Endothelial cell of umbilical vein (primary cell): ENCODE data around the gene ODAPH. TPM values are rescaled to one million over a fixed set of nuclear protein-coding genes. Genes with fewer than 3 reads are reported as not detected.

Source experiments
- BruUV-seq: library from RNA; stranded (reverse); fragments of 400-500 nt; replicated peaks from 2 replicates; lab custom pipeline; 2021; lab: Mats Ljungman, UMichigan
- CTCF ChIA-PET: fragments of 300-600, 350-600 bp; sonication (Branson Sonifier 250); formaldehyde crosslinking; loops from one replicate; lab custom pipeline; 2021; ENCODE audit warnings: antibody characterized with exemption, inconsistent platforms; lab: Charles Lee
- POLR2A ChIA-PET: fragments of 300-600, 350-600 bp; sonication (Branson Sonifier 250); formaldehyde crosslinking; loops from one replicate; lab custom pipeline; 2021; ENCODE audit warnings: antibody characterized with exemption, inconsistent platforms; lab: Charles Lee
- DNase-seq: peaks from one replicate; pipeline ENCODE4 v3.0.0-alpha.2; 2011; ENCODE audit warnings: low read depth, low spot score
- FAIRE-seq: peaks from 2 replicates; lab custom pipeline; 2011; peaks lifted over from hg19 to GRCh38; lab: Jason Lieb, UNC
- H2AFZ ChIP-seq: 2 replicates; pipeline ENCODE4 v1.6.0; 2012; ENCODE audit warnings: low read depth, low read length, control low read depth, inconsistent platforms
- H3K27ac ChIP-seq: 2 replicates; pipeline ENCODE4 v1.5.1; 2011; ENCODE audit warnings: low read depth, mild to moderate bottlenecking, control low read depth, low read length, moderate library complexity; ENCODE audit not compliant: insufficient read depth
- H3K27me3 ChIP-seq, 2 experiments: 2 replicates each; pipeline versions ENCODE4 v1.6.0 to v1.6.1; 2011; ENCODE audit warnings: low read length in 2 of 2, mixed read lengths in 1 of 2; ENCODE audit not compliant: control insufficient read depth in 2 of 2, insufficient read depth in 2 of 2
- H3K36me3 ChIP-seq, 2 experiments: 2 replicates in 1 of 2; 3 replicates in 1 of 2; pipeline ENCODE4 v1.5.1; 2011; ENCODE audit warnings: low read length in 2 of 2, mild to moderate bottlenecking in 1 of 2, moderate library complexity in 1 of 2; ENCODE audit not compliant: control insufficient read depth in 2 of 2, insufficient read depth in 2 of 2; ENCODE audit errors: extremely low read depth in 1 of 2
- H3K4me1 ChIP-seq: 3 replicates; pipeline ENCODE4 v1.5.1; 2011; ENCODE audit warnings: mild to moderate bottlenecking, low read length; ENCODE audit not compliant: control insufficient read depth, insufficient read depth; ENCODE audit errors: extremely low read depth
- H3K4me2 ChIP-seq: 2 replicates; pipeline ENCODE4 v1.6.1; 2011; ENCODE audit warnings: low read length, control low read depth, mixed read lengths; ENCODE audit not compliant: insufficient read depth
- H3K4me3 ChIP-seq, 3 experiments: fragments of 200-600 bp in 1 of 3; sonication (generic), shearing (Covaris generic) in 1 of 3; replicated peaks in 1 of 3; 2 replicates each; pipeline ENCODE4 v1.5.1; 2011 to 2016; ENCODE audit warnings: control low read depth in 3 of 3, low read length in 3 of 3, mild to moderate bottlenecking in 2 of 3, inconsistent platforms in 1 of 3, low read depth in 1 of 3, moderate library complexity in 1 of 3; ENCODE audit not compliant: insufficient read depth in 1 of 3
- H3K79me2 ChIP-seq: 2 replicates; pipeline ENCODE4 v1.6.0; 2012; ENCODE audit warnings: low read length, inconsistent platforms; ENCODE audit not compliant: control insufficient read depth, insufficient read depth
- H3K9ac ChIP-seq: replicated peaks from 2 replicates; pipeline ENCODE3; 2011; ENCODE audit warnings: low read length, control low read depth; ENCODE audit not compliant: insufficient read depth; ENCODE audit errors: extremely low read depth
- H3K9me1 ChIP-seq: replicated peaks from 3 replicates; pipeline ENCODE4 v1.6.0; 2011; ENCODE audit warnings: mild to moderate bottlenecking, low read length; ENCODE audit not compliant: control insufficient read depth, insufficient read depth; ENCODE audit errors: extremely low read depth
- H3K9me3 ChIP-seq: replicated peaks from 2 replicates; pipeline ENCODE4 v1.5.1; 2012; ENCODE audit warnings: low read length, inconsistent platforms; ENCODE audit not compliant: control insufficient read depth, insufficient read depth
- H4K20me1 ChIP-seq: replicated peaks from 2 replicates; pipeline ENCODE3; 2011; ENCODE audit warnings: mild to moderate bottlenecking, low read length; ENCODE audit not compliant: control insufficient read depth, insufficient read depth; ENCODE audit errors: extremely low read depth
- EZH2 ChIP-seq: IDR thresholded peaks from 2 replicates; pipeline ENCODE4 v1.6.1; 2012; ENCODE audit warnings: borderline replicate concordance, low read depth, mild to moderate bottlenecking, moderate library complexity, low read length, inconsistent platforms; ENCODE audit not compliant: severe bottlenecking
- JUN ChIP-seq: IDR thresholded peaks from 2 replicates; pipeline ENCODE4 v1.6.1; 2011; ENCODE audit warnings: borderline replicate concordance, low read depth; ENCODE audit not compliant: insufficient read length, insufficient read depth
- MYC ChIP-seq: IDR thresholded peaks from one replicate; pipeline ENCODE4 v1.6.1; 2011; ENCODE audit warnings: mild to moderate bottlenecking, low read depth, low read length
- POLR2A ChIP-seq: IDR thresholded peaks from 2 replicates; pipeline ENCODE4 v1.6.1; 2012; ENCODE audit warnings: low read depth, mild to moderate bottlenecking, control low read depth, low read length
- POLR2AphosphoS5 ChIP-seq: IDR thresholded peaks from 2 replicates; pipeline ENCODE4 v1.6.1; 2012; ENCODE audit warnings: low read depth, mild to moderate bottlenecking, control low read depth, low read length, moderate library complexity; ENCODE audit not compliant: insufficient read depth
- dilution Hi-C: fragments of 300-500 bp; cut with MboI; formaldehyde crosslinking; loops from one replicate; pipeline ENCODE4 v1.15.0; 2019; ENCODE audit warnings: low sequenced_read_pairs; ENCODE audit not compliant: extremely low pct_ligation_motif_present
- intact Hi-C: fragments of 100-400 bp; cut with micrococcal nuclease; formaldehyde crosslinking; loops from one replicate; pipeline ENCODE4 v1.10.0; 2022
- polyA plus RNA-seq, 4 experiments: library from polyadenylated mRNA; depleted of rRNA in 3 of 4; stranded (reverse) in 3 of 4; unstranded in 1 of 4; fragments of >200 nt; gene quantifications; 2 replicates each; pipeline versions ENCODE4 v1.2.1 to v1.2.3, GENCODE V29; 2011 to 2012; ENCODE audit warnings: missing spikeins in 1 of 4
- total RNA-seq: library from RNA; stranded (reverse); gene quantifications from 2 replicates; pipeline ENCODE4 v1.2.3, GENCODE V29; 2021
- TF ChIP-seq, protein P1 (sequence below), 2 donors: IDR thresholded peaks; 1 replicate in 1 of 2; 2 replicates in 1 of 2; pipeline ENCODE4 v1.5.1; 2011; ENCODE audit warnings: low read length in 2 of 2, mild to moderate bottlenecking in 2 of 2, moderate library complexity in 2 of 2, control low read depth in 1 of 2, inconsistent platforms in 1 of 2, low read depth in 1 of 2; ENCODE audit not compliant: insufficient read depth in 1 of 2; ENCODE audit errors: extremely low read depth in 1 of 2
- TF ChIP-seq, protein P2 (sequence below): IDR thresholded peaks from 2 replicates; pipeline ENCODE4 v1.6.1; 2011; ENCODE audit not compliant: insufficient read depth, insufficient read length

ODAPH gene
- total and polyA plus RNA-seq, 2 donors (not counting 3 experiments of a cell fraction or from before 2014, with no cell fraction given): not detected

GRCh38 chr4:75605928-75606327 is 50.1 kb downstream of the ODAPH start:
- FAIRE-seq (no peak), DNase-seq (no peak)
- Histone ChIP-seq H3K4me2 (no peak overlapping the region), H3K79me2 (no peaks in the 10 kb centered on the region), H3K4me1 (no peaks in the 10 kb centered on the region), H3K9me3 (no peaks in the 10 kb centered on the region), H3K9ac (no peak overlapping the region), H2AFZ (no peak overlapping the region), H4K20me1 (no peaks in the 10 kb centered on the region), H3K27me3 (no peaks in the 10 kb centered on the region), H3K36me3 (no peaks in the 10 kb centered on the region), H3K4me3 (no peak overlapping the region), H3K9me1 (no peaks in the 10 kb centered on the region), H3K27ac (no peak overlapping the region)
- ChIA-PET POLR2A (no interaction called here), CTCF (interaction anchor here (1.8 kb wide), 1 partner anchor 242 kb away, joined by 5 read pairs; no protein-coding TSS in a partner anchor)
- intact Hi-C loops: no loop called here
- TF ChIP-seq, protein P1, sequence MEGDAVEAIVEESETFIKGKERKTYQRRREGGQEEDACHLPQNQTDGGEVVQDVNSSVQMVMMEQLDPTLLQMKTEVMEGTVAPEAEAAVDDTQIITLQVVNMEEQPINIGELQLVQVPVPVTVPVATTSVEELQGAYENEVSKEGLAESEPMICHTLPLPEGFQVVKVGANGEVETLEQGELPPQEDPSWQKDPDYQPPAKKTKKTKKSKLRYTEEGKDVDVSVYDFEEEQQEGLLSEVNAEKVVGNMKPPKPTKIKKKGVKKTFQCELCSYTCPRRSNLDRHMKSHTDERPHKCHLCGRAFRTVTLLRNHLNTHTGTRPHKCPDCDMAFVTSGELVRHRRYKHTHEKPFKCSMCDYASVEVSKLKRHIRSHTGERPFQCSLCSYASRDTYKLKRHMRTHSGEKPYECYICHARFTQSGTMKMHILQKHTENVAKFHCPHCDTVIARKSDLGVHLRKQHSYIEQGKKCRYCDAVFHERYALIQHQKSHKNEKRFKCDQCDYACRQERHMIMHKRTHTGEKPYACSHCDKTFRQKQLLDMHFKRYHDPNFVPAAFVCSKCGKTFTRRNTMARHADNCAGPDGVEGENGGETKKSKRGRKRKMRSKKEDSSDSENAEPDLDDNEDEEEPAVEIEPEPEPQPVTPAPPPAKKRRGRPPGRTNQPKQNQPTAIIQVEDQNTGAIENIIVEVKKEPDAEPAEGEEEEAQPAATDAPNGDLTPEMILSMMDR (IDR thresholded peaks at IDR 0.05; ENCODE audit: extremely low read depth in 1 of 2, insufficient read depth in 1 of 2, low read depth in 1 of 2, low read length in 2 of 2): no peak
- TF ChIP-seq MYC: no peak
- no peak for TF ChIP-seq POLR2AphosphoS5
- TF ChIP-seq EZH2: no peak
- no peak for TF ChIP-seq POLR2A
- TF ChIP-seq JUN: no peak
- TF ChIP-seq, protein P2, sequence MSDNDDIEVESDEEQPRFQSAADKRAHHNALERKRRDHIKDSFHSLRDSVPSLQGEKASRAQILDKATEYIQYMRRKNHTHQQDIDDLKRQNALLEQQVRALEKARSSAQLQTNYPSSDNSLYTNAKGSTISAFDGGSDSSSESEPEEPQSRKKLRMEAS: no peak
- no TSS peak for BruUV-seq
- dilution Hi-C loops: no loop called here
